Natural killer cell (primary cell): Measurements from ENCODE around the gene RACK1. TPM values are rescaled to one million over a fixed set of nuclear protein-coding genes. Genes with fewer than 3 reads are reported as not detected.
A peak's percentile ranks its signal among the peaks of the same experiment; 100 is the strongest.

Experiments
- ATAC-seq, 3 donors: fragments of 150-1000 bp in 2 of 3; fragments of 200-7000 bp in 1 of 3; cut with Tn5 transposase; 1 replicate in 1 of 3; 2 replicates in 2 of 3; pipeline ENCODE4 v1.10.0; 2021; ENCODE audit warnings: mild to moderate bottlenecking in 2 of 3, moderate library complexity in 2 of 3
- DNase-seq, 2 donors: peaks; one replicate each; pipeline versions ENCODE4 v3.0.0 to v3.0.0-alpha.2; 2013 to 2021; ENCODE audit warnings: mixed read lengths in 1 of 2
- H3K27ac ChIP-seq: one replicate; pipeline ENCODE4 v1.5.1; 2013; ENCODE audit warnings: mild to moderate bottlenecking, low read length
- H3K27me3 ChIP-seq: one replicate; pipeline ENCODE4 v1.6.1; 2013; ENCODE audit warnings: low read length; ENCODE audit not compliant: control insufficient read depth, insufficient read depth
- H3K36me3 ChIP-seq: one replicate; pipeline ENCODE4 v1.6.1; 2013; ENCODE audit warnings: low read length; ENCODE audit not compliant: control insufficient read depth, insufficient read depth
- H3K4me1 ChIP-seq: one replicate; pipeline ENCODE4 v1.6.1; 2013; ENCODE audit warnings: low read length; ENCODE audit not compliant: control insufficient read depth, insufficient read depth
- H3K4me3 ChIP-seq: one replicate; pipeline ENCODE4 v1.5.1; 2013; ENCODE audit warnings: low read length
- H3K9me3 ChIP-seq: one replicate; pipeline ENCODE4 v1.6.1; 2013; ENCODE audit warnings: low read length; ENCODE audit not compliant: control insufficient read depth, insufficient read depth
- H3K27ac Mint-ChIP-seq, 2 donors: one replicate each; pipeline ENCODE4 v1.8.0; 2022; ENCODE audit warnings: mild to moderate bottlenecking in 2 of 2, mixed read lengths in 2 of 2, moderate library complexity in 1 of 2
- H3K27me3 Mint-ChIP-seq, 2 donors: one replicate each; pipeline ENCODE4 v1.8.0; 2022; ENCODE audit warnings: low read depth in 2 of 2, mixed read lengths in 2 of 2
- H3K36me3 Mint-ChIP-seq: one replicate; pipeline ENCODE4 v1.8.0; 2022; ENCODE audit warnings: mixed read lengths
- H3K4me1 Mint-ChIP-seq, 2 donors: one replicate each; pipeline ENCODE4 v1.8.0; 2022; ENCODE audit warnings: mixed read lengths in 2 of 2
- H3K4me3 Mint-ChIP-seq: one replicate; pipeline ENCODE4 v1.8.0; 2022; ENCODE audit warnings: mild to moderate bottlenecking, moderate library complexity, mixed read lengths
- H3K9me3 Mint-ChIP-seq, 2 donors: one replicate each; pipeline ENCODE4 v1.8.0; 2022; ENCODE audit warnings: mixed read lengths in 2 of 2
- CTCF ChIP-seq: fragments of 200-600 bp; IDR thresholded peaks from one replicate; pipeline ENCODE4 v1.8.0; 2022; ENCODE audit warnings: antibody characterized with exemption
- WGBS: methylation state at CpG from one replicate; pipeline ENCODE4 v1.1.7; 2013; ENCODE audit warnings: missing lambda C conversion rate; ENCODE audit not compliant: insufficient coverage; 5-methylcytosine and 5-hydroxymethylcytosine counted together
- intact Hi-C: fragments of 100-400 bp; cut with micrococcal nuclease; formaldehyde crosslinking; loops from one replicate; pipeline ENCODE4 v1.14.2; 2022
- total RNA-seq, 4 donors: library from RNA; stranded (reverse); fragments of 120-200 nt in 1 of 4; gene quantifications; one replicate each; pipeline versions ENCODE4 v1.2.3 to v1.2.4, GENCODE V29; 2013 to 2022

The RACK1 gene
- total RNA-seq, 3 donors from 2014 or later (not counting 1 experiment from before 2014, with no cell fraction given), result 1,089 to 1,233 (median 1,138) TPM

- Histone ChIP-seq H3K4me1 (peaks cover 40% of the 10 kb centered on the region), H3K4me3 (peak overlapping the region; percentile 82), H3K9me3 (no peaks in the 10 kb centered on the region), H3K27me3 (no peaks in the 10 kb centered on the region), H3K36me3 (no peaks in the 10 kb centered on the region), H3K27ac (peak overlapping the region; percentile 91)
- H3K4me3 Mint-ChIP-seq, result peak overlapping the region; percentile 95
- ATAC-seq (no peak), DNase-seq (peak; percentile 30 to 61)
- no peaks in the 10 kb centered on the region for H3K9me3 Mint-ChIP-seq
- peaks cover 6% of the 10 kb centered on the region for H3K36me3 Mint-ChIP-seq
- peak overlapping the region; percentile 96 to 99 for H3K27ac Mint-ChIP-seq
- peaks cover 58 to 64% of the 10 kb centered on the region in 2 donors for H3K4me1 Mint-ChIP-seq
- WGBS, result 54% methylated on average over 22 of the region's 22 CpGs
- intact Hi-C loops, result loop anchor here (10.0 kb wide), 1 partner anchor 420 kb away; the partner anchor contains the start of gene MGAT1
- TF ChIP-seq CTCF, result no peak
- peaks cover 0 to 2% of the 10 kb centered on the region in 2 donors for H3K27me3 Mint-ChIP-seq
Observed at GRCh38 chr5:181224390-181225229, 19.1 kb downstream of the RACK1 start.

- Mint-ChIP-seq H3K9me3 (no peaks in the 10 kb centered on the region), H3K4me3 (peak overlapping the region; percentile 95)
Observed at GRCh38 chr5:181223729-181224389, 19.8 kb downstream of the RACK1 start.

GRCh38 chr5:181223058-181223728, 20.5 kb downstream of the RACK1 start, which contains the start of gene TRIM41:
Gene TRIM41, plus strand, starts transcription at chr5:181223281. Its CDS starts 719 bp downstream, at chr5:181224000.
- H3K27ac ChIP-seq, result peak within 1 kb of the TSS; percentile 91
- ATAC-seq (peak; percentile 60 to 88 (median 75)), DNase-seq (peak; percentile 96 to 97)
- peak within 1 kb of the TSS; percentile 82 for H3K4me3 ChIP-seq
- no peaks in the 10 kb centered on the region for H3K9me3 ChIP-seq
- H3K27me3 ChIP-seq, result no peaks in the 10 kb centered on the region
- H3K36me3 ChIP-seq, result no peaks in the 10 kb centered on the region
- Mint-ChIP-seq H3K27ac (peak within 1 kb of the TSS; percentile 96 to 99), H3K27me3 (peaks cover 0 to 2% of the 10 kb centered on the region in 2 donors), H3K9me3 (no peaks in the 10 kb centered on the region), H3K4me3 (peak within 1 kb of the TSS; percentile 95), H3K36me3 (peaks cover 6% of the 10 kb centered on the region), H3K4me1 (peaks cover 59 to 70% of the 10 kb centered on the region in 2 donors)
- peaks cover 50% of the 10 kb centered on the region for H3K4me1 ChIP-seq
- intact Hi-C loops, result loop anchor here (1.0 to 10.0 kb wide), 4 partner anchors 20 to 418 kb away; partner anchors contain the start of genes MGAT1, RACK1 and TRIM52
- WGBS, result under 1% methylated on average over 59 of the region's 59 CpGs
- TF ChIP-seq CTCF, result no peak

More at GRCh38 chr5:181223729-181224389, 19.8 kb downstream of the RACK1 start:
- peaks cover 56 to 64% of the 10 kb centered on the region in 2 donors for H3K4me1 Mint-ChIP-seq
- peaks cover 0 to 2% of the 10 kb centered on the region in 2 donors for H3K27me3 Mint-ChIP-seq
- intact Hi-C loops, result loop anchor here (1.0 to 10.0 kb wide), 4 partner anchors 19 to 419 kb away; partner anchors contain the start of genes MGAT1, RACK1 and TRIM52
- H3K27me3 ChIP-seq, result no peaks in the 10 kb centered on the region
- ATAC-seq (peak; percentile 0 to 5 (median 3)), DNase-seq (peak; percentile 54 to 76)
- TF ChIP-seq CTCF, result no peak
- H3K36me3 Mint-ChIP-seq, result peaks cover 6% of the 10 kb centered on the region
- H3K4me1 ChIP-seq, result peaks cover 44% of the 10 kb centered on the region
- peak overlapping the region; percentile 91 for H3K27ac ChIP-seq
- peak overlapping the region; percentile 82 for H3K4me3 ChIP-seq
- H3K36me3 ChIP-seq, result no peaks in the 10 kb centered on the region
- H3K9me3 ChIP-seq, result no peaks in the 10 kb centered on the region
- H3K27ac Mint-ChIP-seq, result peak overlapping the region; percentile 96 to 99
- WGBS, result 1% methylated on average over 31 of the region's 31 CpGs
